Panc1 (cell line): ENCODE data around the gene RRM2. TPM values are rescaled to one million over a fixed set of nuclear protein-coding genes. Genes with fewer than 3 reads are reported as not detected.

ENCODE experiments used
- ATAC-seq: fragments of 200-7000 bp; cut with Tn5 transposase; 2 replicates; pipeline ENCODE4 v1.9.1; 2020; ENCODE audit warnings: mild to moderate bottlenecking, moderate library complexity
- BruUV-seq: library from RNA; stranded (reverse); fragments of 400-500 nt; replicated peaks from 2 replicates; lab custom pipeline; 2021; lab: Mats Ljungman, UMichigan
- CTCF ChIA-PET: fragments of 300-600 bp; sonication (Branson Sonifier 250); formaldehyde crosslinking; loops from one replicate; lab custom pipeline; 2022; ENCODE audit warnings: antibody characterized with exemption; lab: Charles Lee
- POLR2A ChIA-PET: fragments of 300-600 bp; sonication (Branson Sonifier 250); formaldehyde crosslinking; loops from one replicate; lab custom pipeline; 2022; ENCODE audit warnings: antibody characterized with exemption; lab: Charles Lee
- DNase-seq: peaks from one replicate; pipeline ENCODE4 v3.0.0-alpha.2; 2010; ENCODE audit warnings: low read depth, low spot score
- H3K27ac ChIP-seq: 2 replicates; pipeline ENCODE4 v1.5.1; 2011; ENCODE audit warnings: mild to moderate bottlenecking, low read length, inconsistent platforms
- H3K27me3 ChIP-seq: fragments of 200-500 bp; sonication (Bioruptor generic); 2 replicates; pipeline ENCODE4 v1.6.0; 2014; ENCODE audit warnings: low read length, inconsistent platforms; ENCODE audit not compliant: control insufficient read depth, insufficient read depth
- H3K36me3 ChIP-seq: fragments of 200-500 bp; sonication (Bioruptor generic); 2 replicates; pipeline ENCODE4 v1.5.1; 2014; ENCODE audit warnings: inconsistent platforms, mild to moderate bottlenecking, low read length, moderate library complexity; ENCODE audit not compliant: control insufficient read depth, insufficient read depth
- H3K4me1 ChIP-seq: 2 replicates; pipeline ENCODE4 v1.5.1; 2011; ENCODE audit warnings: inconsistent platforms, mild to moderate bottlenecking, low read length, moderate library complexity; ENCODE audit not compliant: control insufficient read depth, insufficient read depth
- H3K4me3 ChIP-seq, 2 experiments: 2 replicates each; pipeline ENCODE4 v1.5.1; 2011 to 2012; ENCODE audit warnings: low read depth in 2 of 2, low read length in 2 of 2, mild to moderate bottlenecking in 2 of 2, inconsistent platforms in 1 of 2, moderate library complexity in 1 of 2
- H3K9me3 ChIP-seq: fragments of 200-500 bp; sonication (Bioruptor generic); 2 replicates; pipeline ENCODE4 v1.5.1; 2014; ENCODE audit warnings: low read depth, mild to moderate bottlenecking, inconsistent platforms, low read length, moderate library complexity; ENCODE audit not compliant: control insufficient read depth, insufficient read depth
- POLR2AphosphoS5 ChIP-seq: IDR thresholded peaks from 2 replicates; pipeline ENCODE4 v1.6.1; 2012; ENCODE audit warnings: mild to moderate bottlenecking, low read depth, low read length, moderate library complexity
- SIN3A ChIP-seq: IDR thresholded peaks from 2 replicates; pipeline ENCODE4 v1.6.1; 2012; ENCODE audit warnings: low read depth, mild to moderate bottlenecking, low read length, moderate library complexity, borderline replicate concordance; ENCODE audit not compliant: insufficient read depth
- TCF7L2 ChIP-seq: IDR thresholded peaks from 2 replicates; pipeline ENCODE4 v1.6.1; 2011; ENCODE audit warnings: mild to moderate bottlenecking, low read depth, low read length, inconsistent platforms
- in situ Hi-C: cut with HindIII; loops from 2 replicates; pipeline ENCODE4 v1.10.0; 2016; ENCODE audit warnings: low sequenced_read_pairs, low pct_unique_long_range_greater_than_20kb
- intact Hi-C: fragments of 100-400 bp; cut with micrococcal nuclease; formaldehyde crosslinking; loops from one replicate; pipeline ENCODE4 v1.10.0; 2022; ENCODE audit not compliant: unreplicated experiment
- total RNA-seq: library from RNA; stranded (reverse); gene quantifications from one replicate; pipeline ENCODE4 v1.2.1, GENCODE V29; 2021; ENCODE audit not compliant: unreplicated experiment
- TF ChIP-seq, protein P1 (sequence below): fragments of 450-650 bp; IDR thresholded peaks from 2 replicates; pipeline ENCODE4 v1.5.1; 2017; ENCODE audit warnings: mild to moderate bottlenecking
- TF ChIP-seq, protein P2 (sequence below), 2 experiments: IDR thresholded peaks; 2 replicates each; pipeline ENCODE4 v1.6.1; 2011 to 2012; ENCODE audit warnings: low read depth in 2 of 2, control low read depth in 1 of 2, low read length in 1 of 2, mild to moderate bottlenecking in 1 of 2, moderate library complexity in 1 of 2; ENCODE audit not compliant: insufficient read depth in 1 of 2

RRM2 gene
- total RNA-seq, 1 experiment from 2014 or later, result 294 TPM

DNA sequence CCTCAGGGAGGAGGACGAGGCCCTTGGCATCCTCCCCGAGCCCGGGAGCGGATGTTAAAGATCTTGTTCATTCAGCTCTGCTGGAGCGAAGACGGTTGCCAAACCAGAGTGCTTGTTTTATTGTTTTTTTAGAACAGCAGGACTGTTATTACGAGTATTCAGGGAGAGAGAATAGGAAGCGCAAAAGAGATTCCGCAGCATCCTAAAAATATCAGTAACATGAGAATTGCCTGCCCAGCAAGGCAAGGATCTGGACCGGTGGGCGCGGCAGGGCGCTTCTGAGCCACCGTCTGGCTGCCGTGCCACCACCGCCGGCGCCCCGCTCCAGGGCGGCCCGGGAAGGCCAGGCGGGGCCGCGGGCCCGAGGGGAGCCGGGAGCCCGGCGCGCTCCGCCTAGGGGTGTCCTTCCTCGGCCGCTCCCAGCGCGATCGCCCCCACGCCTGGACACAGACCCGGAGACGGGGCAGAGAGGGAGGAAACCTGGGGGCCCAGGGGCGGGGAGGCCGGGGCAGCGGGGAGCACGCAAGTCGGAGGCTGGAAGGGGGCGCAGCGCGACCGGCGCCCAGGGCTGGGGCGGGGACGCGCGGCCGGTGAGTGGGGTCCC, 43.2 kb upstream of the RRM2 start:
- no peaks in the 10 kb centered on the region for H3K27me3 ChIP-seq
- H3K36me3 ChIP-seq, result no peaks in the 10 kb centered on the region
- CTCF ChIA-PET, result interaction anchor here (0.6 kb wide), 1 partner anchor 39 kb away, joined by 3 read pairs; no protein-coding TSS in a partner anchor
- POLR2A ChIA-PET, result interaction anchor here (0.6 kb wide), 1 partner anchor 108 kb away, joined by 5 read pairs; no protein-coding TSS in a partner anchor
- intact Hi-C loops, result loop anchor here (10.0 kb wide), 1 partner anchor 45 kb away; the partner anchor contains the start of gene RRM2
- H3K27ac ChIP-seq, result peak overlapping the region; percentile 83
- no peak for DNase-seq
- BruUV-seq, result no TSS peak
- H3K4me3 ChIP-seq, result peak overlapping the region; percentile 61 to 72
- ATAC-seq, result peak; percentile 79
- in situ Hi-C loops, result no loop called here
- peaks cover 30% of the 10 kb centered on the region for H3K4me1 ChIP-seq
- H3K9me3 ChIP-seq, result no peaks in the 10 kb centered on the region
- no peak for TF ChIP-seq POLR2AphosphoS5
- TF ChIP-seq, protein P1, sequence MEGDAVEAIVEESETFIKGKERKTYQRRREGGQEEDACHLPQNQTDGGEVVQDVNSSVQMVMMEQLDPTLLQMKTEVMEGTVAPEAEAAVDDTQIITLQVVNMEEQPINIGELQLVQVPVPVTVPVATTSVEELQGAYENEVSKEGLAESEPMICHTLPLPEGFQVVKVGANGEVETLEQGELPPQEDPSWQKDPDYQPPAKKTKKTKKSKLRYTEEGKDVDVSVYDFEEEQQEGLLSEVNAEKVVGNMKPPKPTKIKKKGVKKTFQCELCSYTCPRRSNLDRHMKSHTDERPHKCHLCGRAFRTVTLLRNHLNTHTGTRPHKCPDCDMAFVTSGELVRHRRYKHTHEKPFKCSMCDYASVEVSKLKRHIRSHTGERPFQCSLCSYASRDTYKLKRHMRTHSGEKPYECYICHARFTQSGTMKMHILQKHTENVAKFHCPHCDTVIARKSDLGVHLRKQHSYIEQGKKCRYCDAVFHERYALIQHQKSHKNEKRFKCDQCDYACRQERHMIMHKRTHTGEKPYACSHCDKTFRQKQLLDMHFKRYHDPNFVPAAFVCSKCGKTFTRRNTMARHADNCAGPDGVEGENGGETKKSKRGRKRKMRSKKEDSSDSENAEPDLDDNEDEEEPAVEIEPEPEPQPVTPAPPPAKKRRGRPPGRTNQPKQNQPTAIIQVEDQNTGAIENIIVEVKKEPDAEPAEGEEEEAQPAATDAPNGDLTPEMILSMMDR, result no peak
- TF ChIP-seq, protein P2, sequence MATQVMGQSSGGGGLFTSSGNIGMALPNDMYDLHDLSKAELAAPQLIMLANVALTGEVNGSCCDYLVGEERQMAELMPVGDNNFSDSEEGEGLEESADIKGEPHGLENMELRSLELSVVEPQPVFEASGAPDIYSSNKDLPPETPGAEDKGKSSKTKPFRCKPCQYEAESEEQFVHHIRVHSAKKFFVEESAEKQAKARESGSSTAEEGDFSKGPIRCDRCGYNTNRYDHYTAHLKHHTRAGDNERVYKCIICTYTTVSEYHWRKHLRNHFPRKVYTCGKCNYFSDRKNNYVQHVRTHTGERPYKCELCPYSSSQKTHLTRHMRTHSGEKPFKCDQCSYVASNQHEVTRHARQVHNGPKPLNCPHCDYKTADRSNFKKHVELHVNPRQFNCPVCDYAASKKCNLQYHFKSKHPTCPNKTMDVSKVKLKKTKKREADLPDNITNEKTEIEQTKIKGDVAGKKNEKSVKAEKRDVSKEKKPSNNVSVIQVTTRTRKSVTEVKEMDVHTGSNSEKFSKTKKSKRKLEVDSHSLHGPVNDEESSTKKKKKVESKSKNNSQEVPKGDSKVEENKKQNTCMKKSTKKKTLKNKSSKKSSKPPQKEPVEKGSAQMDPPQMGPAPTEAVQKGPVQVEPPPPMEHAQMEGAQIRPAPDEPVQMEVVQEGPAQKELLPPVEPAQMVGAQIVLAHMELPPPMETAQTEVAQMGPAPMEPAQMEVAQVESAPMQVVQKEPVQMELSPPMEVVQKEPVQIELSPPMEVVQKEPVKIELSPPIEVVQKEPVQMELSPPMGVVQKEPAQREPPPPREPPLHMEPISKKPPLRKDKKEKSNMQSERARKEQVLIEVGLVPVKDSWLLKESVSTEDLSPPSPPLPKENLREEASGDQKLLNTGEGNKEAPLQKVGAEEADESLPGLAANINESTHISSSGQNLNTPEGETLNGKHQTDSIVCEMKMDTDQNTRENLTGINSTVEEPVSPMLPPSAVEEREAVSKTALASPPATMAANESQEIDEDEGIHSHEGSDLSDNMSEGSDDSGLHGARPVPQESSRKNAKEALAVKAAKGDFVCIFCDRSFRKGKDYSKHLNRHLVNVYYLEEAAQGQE (IDR thresholded peaks at IDR 0.05; ENCODE audit: insufficient read depth in 1 of 2, low read depth in 2 of 2, low read length in 1 of 2), result no peak
- no peak for TF ChIP-seq TCF7L2
- TF ChIP-seq SIN3A, result no peak

DNA sequence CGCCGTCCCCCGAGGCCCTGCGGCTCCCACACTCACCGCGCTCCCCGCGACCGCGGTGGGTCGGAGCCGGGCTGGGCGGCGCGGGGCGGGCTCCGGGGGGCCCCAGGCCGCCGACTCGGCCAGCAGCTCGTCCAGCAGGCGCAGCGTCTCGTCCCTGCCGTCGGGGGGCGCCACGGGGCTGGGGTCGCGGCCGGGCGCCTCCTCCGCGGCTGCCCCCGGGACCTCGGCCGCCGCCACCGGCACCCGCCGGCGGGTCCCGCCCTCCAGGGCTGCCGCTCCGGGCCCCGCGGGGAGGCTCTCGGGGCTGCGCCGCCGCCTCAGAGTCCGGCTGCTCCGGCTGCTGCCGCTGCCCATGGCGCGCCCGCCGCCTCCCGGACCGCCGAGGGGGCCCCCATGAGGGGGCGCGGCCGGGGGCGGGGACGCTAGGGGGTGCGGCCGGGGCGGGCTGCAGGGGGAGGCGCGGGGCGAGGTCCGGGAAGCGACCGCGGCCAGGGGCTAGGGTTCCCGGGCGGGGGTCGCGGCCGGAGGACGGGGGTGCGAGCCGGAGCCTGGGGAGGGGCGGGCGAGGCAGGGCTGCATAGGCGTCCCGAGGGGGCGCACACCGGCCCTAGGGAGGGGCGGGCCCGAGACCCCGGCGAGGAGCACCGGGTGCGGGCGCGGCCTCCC, 42.5 kb upstream of the RRM2 start, which contains the start of gene CYS1:
CYS1 (minus strand) TSS at position 542 of the 666 bp plus-strand sequence; CDS start at position 354, 188 bp downstream.
- Histone ChIP-seq H3K27ac (peak within 1 kb of the TSS; percentile 83), H3K4me3 (peak within 1 kb of the TSS; percentile 61 to 72), H3K4me1 (peaks cover 27% of the 10 kb centered on the region), H3K27me3 (no peaks in the 10 kb centered on the region), H3K9me3 (no peaks in the 10 kb centered on the region), H3K36me3 (no peaks in the 10 kb centered on the region)
- in situ Hi-C loops (no loop called here), intact Hi-C loops (loop anchor here (10.0 kb wide), 1 partner anchor 45 kb away; the partner anchor contains the start of gene RRM2)
- ATAC-seq, result peak; percentile 85
- ChIA-PET CTCF (interaction anchor here (0.6 to 1.3 kb wide), 2 partner anchors 17 to 38 kb away, joined by 3 to 4 read pairs; no protein-coding TSS in a partner anchor), POLR2A (interaction anchor here (0.6 kb wide), 2 partner anchors 11 to 108 kb away, joined by 4 to 5 read pairs; no protein-coding TSS in a partner anchor)
- BruUV-seq, result no TSS peak
- TF ChIP-seq, protein P2 (IDR thresholded peaks at IDR 0.05; ENCODE audit: insufficient read depth in 1 of 2, low read depth in 2 of 2, low read length in 1 of 2), result no peak
- TF ChIP-seq POLR2AphosphoS5 (no peak), TCF7L2 (no peak), SIN3A (no peak)
- TF ChIP-seq, protein P1, result peak; percentile 92
- DNase-seq, result no peak
